ENCODE results near the gene KIAA1328.

KIAA1328 gene

GRCh38 chr18:36830158-36830495, 1.2 kb downstream of the KIAA1328 start:
- in situ Hi-C loops (cut with HindIII; ENCODE audit: low pct_unique_long_range_greater_than_20kb, low sequenced_read_pairs) = no loop called here

GRCh38 chr18:36831139-36831538, 2.2 kb downstream of the KIAA1328 start:
- in situ Hi-C loops (cut with HindIII; ENCODE audit: low pct_unique_long_range_greater_than_20kb, low sequenced_read_pairs) = no loop called here
- DNase-seq (ENCODE audit: low read depth in 1 of 2, low spot score in 1 of 2) = no peak
- TF ChIP-seq JUND (IDR thresholded peaks at IDR 0.05; ENCODE audit: low read depth) = no peak

More at GRCh38 chr18:36830158-36830495, 1.2 kb downstream of the KIAA1328 start:
- TF ChIP-seq JUND (IDR thresholded peaks at IDR 0.05; ENCODE audit: low read depth) = no peak
- DNase-seq (ENCODE audit: low read depth in 1 of 2, low spot score in 1 of 2) = no peak

- DNase-seq (ENCODE audit: low read depth in 1 of 2, low spot score in 1 of 2) = no peak
- TF ChIP-seq JUND (IDR thresholded peaks at IDR 0.05; ENCODE audit: low read depth) = no peak
- in situ Hi-C loops (cut with HindIII; ENCODE audit: low pct_unique_long_range_greater_than_20kb, low sequenced_read_pairs) = no loop called here
Measured at GRCh38 chr18:36833120-36833519, 4.2 kb downstream of the KIAA1328 start.

GRCh38 chr18:36835927-36836326, 7.0 kb downstream of the KIAA1328 start:
- no peak for TF ChIP-seq JUND (IDR thresholded peaks at IDR 0.05; ENCODE audit: low read depth)
- in situ Hi-C loops (cut with HindIII; ENCODE audit: low pct_unique_long_range_greater_than_20kb, low sequenced_read_pairs) = no loop called here
- no peak for DNase-seq (ENCODE audit: low read depth in 1 of 2, low spot score in 1 of 2)

- no peak for DNase-seq (ENCODE audit: low read depth in 1 of 2, low spot score in 1 of 2)
- in situ Hi-C loops (cut with HindIII; ENCODE audit: low pct_unique_long_range_greater_than_20kb, low sequenced_read_pairs) = no loop called here
- TF ChIP-seq JUND (IDR thresholded peaks at IDR 0.05; ENCODE audit: low read depth) = no peak
Measured at GRCh38 chr18:36839835-36840234, 10.9 kb downstream of the KIAA1328 start.

- TF ChIP-seq JUND (IDR thresholded peaks at IDR 0.05; ENCODE audit: low read depth) = no peak
- DNase-seq (ENCODE audit: low read depth in 1 of 2, low spot score in 1 of 2) = no peak
- in situ Hi-C loops (cut with HindIII; ENCODE audit: low pct_unique_long_range_greater_than_20kb, low sequenced_read_pairs) = no loop called here
Measured at GRCh38 chr18:36843199-36843598, 14.3 kb downstream of the KIAA1328 start.

- no peak for DNase-seq (ENCODE audit: low read depth in 1 of 2, low spot score in 1 of 2)
- in situ Hi-C loops (cut with HindIII; ENCODE audit: low pct_unique_long_range_greater_than_20kb, low sequenced_read_pairs) = no loop called here
- no peak for TF ChIP-seq JUND (IDR thresholded peaks at IDR 0.05; ENCODE audit: low read depth)
Measured at GRCh38 chr18:36843784-36844183, 14.9 kb downstream of the KIAA1328 start.

- no peak for DNase-seq (ENCODE audit: low read depth in 1 of 2, low spot score in 1 of 2)
- no peak for TF ChIP-seq JUND (IDR thresholded peaks at IDR 0.05; ENCODE audit: low read depth)
- in situ Hi-C loops (cut with HindIII; ENCODE audit: low pct_unique_long_range_greater_than_20kb, low sequenced_read_pairs) = no loop called here
Measured at GRCh38 chr18:36848609-36849008, 19.7 kb downstream of the KIAA1328 start.

GRCh38 chr18:36849288-36850006, 20.5 kb downstream of the KIAA1328 start:
- peak in 1 of 2 experiments; percentile 61 for DNase-seq (ENCODE audit: low read depth in 1 of 2, low spot score in 1 of 2)
- TF ChIP-seq JUND (IDR thresholded peaks at IDR 0.05; ENCODE audit: low read depth) = no peak
- in situ Hi-C loops (cut with HindIII; ENCODE audit: low pct_unique_long_range_greater_than_20kb, low sequenced_read_pairs) = no loop called here

GRCh38 chr18:36850527-36851201, 21.7 kb downstream of the KIAA1328 start:
- DNase-seq (ENCODE audit: low read depth in 1 of 2, low spot score in 1 of 2) = no peak
- no peak for TF ChIP-seq JUND (IDR thresholded peaks at IDR 0.05; ENCODE audit: low read depth)
- in situ Hi-C loops (cut with HindIII; ENCODE audit: low pct_unique_long_range_greater_than_20kb, low sequenced_read_pairs) = no loop called here

GRCh38 chr18:36851202-36851590, 22.3 kb downstream of the KIAA1328 start:
- no peak for TF ChIP-seq JUND (IDR thresholded peaks at IDR 0.05; ENCODE audit: low read depth)
- no peak for DNase-seq (ENCODE audit: low read depth in 1 of 2, low spot score in 1 of 2)
- in situ Hi-C loops (cut with HindIII; ENCODE audit: low pct_unique_long_range_greater_than_20kb, low sequenced_read_pairs) = no loop called here

GRCh38 chr18:36856815-36857214, 27.9 kb downstream of the KIAA1328 start:
- TF ChIP-seq JUND (IDR thresholded peaks at IDR 0.05; ENCODE audit: low read depth) = no peak
- DNase-seq (ENCODE audit: low read depth in 1 of 2, low spot score in 1 of 2) = no peak
- in situ Hi-C loops (cut with HindIII; ENCODE audit: low pct_unique_long_range_greater_than_20kb, low sequenced_read_pairs) = no loop called here

GRCh38 chr18:36862182-36862581, 33.3 kb downstream of the KIAA1328 start:
- in situ Hi-C loops (cut with HindIII; ENCODE audit: low pct_unique_long_range_greater_than_20kb, low sequenced_read_pairs) = no loop called here
- no peak for DNase-seq (ENCODE audit: low read depth in 1 of 2, low spot score in 1 of 2)
- TF ChIP-seq JUND (IDR thresholded peaks at IDR 0.05; ENCODE audit: low read depth) = no peak
